HEK293 (cell line): ENCODE results near the gene RABEP1.

ENCODE experiments used
- CTCF ChIA-PET: fragments of 350-600 bp; formaldehyde crosslinking; extraction: SDS; loops from one replicate; lab custom pipeline; 2021; ENCODE audit warnings: antibody characterized with exemption; lab: Yijun Ruan, JAX
- POLR2A ChIA-PET: fragments of 300-600 bp; formaldehyde crosslinking; extraction: SDS; loops from one replicate; lab custom pipeline; 2020; ENCODE audit warnings: antibody characterized with exemption, inconsistent platforms; lab: Yijun Ruan, JAX
- H3K27ac ChIP-seq: fragments of 200-500 bp; sonication (Bioruptor generic); 2 replicates; pipeline ENCODE4 v1.5.1; 2014; ENCODE audit warnings: low read depth, low read length, control low read depth, inconsistent platforms; ENCODE audit errors: extremely low read depth
- H3K36me3 ChIP-seq, 2 experiments: fragments of 200-500 bp in 1 of 2; sonication (Bioruptor generic) in 1 of 2; 1 replicate in 1 of 2; 2 replicates in 1 of 2; pipeline ENCODE4 v1.5.1; 2014 to 2017; ENCODE audit warnings: inconsistent platforms in 2 of 2, low read length in 2 of 2; ENCODE audit not compliant: control insufficient read depth in 2 of 2, insufficient read depth in 1 of 2
- H3K4me1 ChIP-seq: fragments of 200-500 bp; sonication (Bioruptor generic); 2 replicates; pipeline ENCODE4 v1.5.1; 2014; ENCODE audit warnings: mild to moderate bottlenecking, low read length, inconsistent platforms; ENCODE audit not compliant: control insufficient read depth, insufficient read depth
- H3K4me3 ChIP-seq: 2 replicates; pipeline ENCODE4 v1.5.1; 2011; ENCODE audit warnings: low read depth, mild to moderate bottlenecking, control low read depth, low read length, moderate library complexity
- H3K9me3 ChIP-seq: fragments of 200-500 bp; sonication (Bioruptor generic); 2 replicates; pipeline ENCODE4 v1.5.1; 2014; ENCODE audit warnings: low read depth, low read length, inconsistent platforms; ENCODE audit not compliant: control insufficient read depth, insufficient read depth
- CTCF ChIP-seq: fragments of 450-650 bp; formaldehyde crosslinking; IDR thresholded peaks from 2 replicates; pipeline ENCODE4 v1.5.1; 2016; ENCODE audit warnings: missing biosample characterization, missing genetic modification characterization
- GLI4 ChIP-seq: fragments of 450-650 bp; formaldehyde crosslinking; IDR thresholded peaks from 2 replicates; pipeline ENCODE4 v1.5.1; 2016; ENCODE audit warnings: missing biosample characterization, missing genetic modification characterization
- PRDM10 ChIP-seq: fragments of 450-650 bp; formaldehyde crosslinking; IDR thresholded peaks from 2 replicates; pipeline ENCODE4 v1.5.1; 2016; ENCODE audit warnings: missing biosample characterization, missing genetic modification characterization
- PRDM6 ChIP-seq: fragments of 450-650 bp; formaldehyde crosslinking; IDR thresholded peaks from 2 replicates; pipeline ENCODE4 v1.5.1; 2017; ENCODE audit warnings: missing biosample characterization, missing genetic modification characterization
- ZBTB17 ChIP-seq: fragments of 450-650 bp; formaldehyde crosslinking; IDR thresholded peaks from 2 replicates; pipeline ENCODE4 v1.5.1; 2016; ENCODE audit warnings: missing biosample characterization, missing genetic modification characterization
- ZEB2 ChIP-seq: fragments of 450-650 bp; formaldehyde crosslinking; IDR thresholded peaks from 2 replicates; pipeline ENCODE4 v1.5.1; 2016; ENCODE audit warnings: missing biosample characterization, missing genetic modification characterization
- ZNF132 ChIP-seq: fragments of 450-650 bp; formaldehyde crosslinking; IDR thresholded peaks from 2 replicates; pipeline ENCODE4 v1.5.1; 2017; ENCODE audit warnings: missing biosample characterization, missing genetic modification characterization, borderline replicate concordance
- ZNF175 ChIP-seq: fragments of 450-650 bp; formaldehyde crosslinking; IDR thresholded peaks from 2 replicates; pipeline ENCODE4 v1.5.1; 2016; ENCODE audit warnings: missing biosample characterization, missing genetic modification characterization
- ZNF2 ChIP-seq: fragments of 450-650 bp; formaldehyde crosslinking; IDR thresholded peaks from 2 replicates; pipeline ENCODE4 v1.5.1; 2016; ENCODE audit warnings: missing biosample characterization, missing genetic modification characterization
- ZNF239 ChIP-seq: fragments of 450-650 bp; formaldehyde crosslinking; IDR thresholded peaks from 2 replicates; pipeline ENCODE4 v1.5.1; 2016; ENCODE audit warnings: missing biosample characterization, missing genetic modification characterization
- ZNF366 ChIP-seq: fragments of 450-650 bp; formaldehyde crosslinking; conservative IDR thresholded peaks from 2 replicates; pipeline ENCODE4 v1.5.1; 2016; ENCODE audit warnings: missing biosample characterization, missing genetic modification characterization
- ZNF398 ChIP-seq: fragments of 450-650 bp; formaldehyde crosslinking; IDR thresholded peaks from 2 replicates; pipeline ENCODE4 v1.5.1; 2017; ENCODE audit warnings: missing biosample characterization, missing genetic modification characterization
- ZNF596 ChIP-seq: fragments of 450-650 bp; IDR thresholded peaks from 2 replicates; pipeline ENCODE4 v1.5.0; 2018; ENCODE audit warnings: missing biosample characterization, mild to moderate bottlenecking, missing genetic modification characterization, moderate library complexity
- ZNF654 ChIP-seq: fragments of 450-650 bp; formaldehyde crosslinking; IDR thresholded peaks from 2 replicates; pipeline ENCODE4 v1.5.1; 2016; ENCODE audit warnings: low read depth, missing biosample characterization, missing genetic modification characterization
- ZSCAN4 ChIP-seq: fragments of 450-650 bp; formaldehyde crosslinking; IDR thresholded peaks from 2 replicates; pipeline ENCODE4 v1.5.1; 2017; ENCODE audit warnings: missing biosample characterization, missing genetic modification characterization

Gene RABEP1

GRCh38 chr17:5247621-5248020 lies 34.5 kb upstream of the RABEP1 start:
- Histone ChIP-seq H3K9me3 (no peaks in the 10 kb centered on the region), H3K27ac (no peak overlapping the region), H3K36me3 (no peaks in the 10 kb centered on the region), H3K4me3 (no peak overlapping the region), H3K4me1 (no peaks in the 10 kb centered on the region)
- CTCF ChIA-PET, result interaction anchor here (0.6 to 3.0 kb wide), 5 partner anchors 9 to 67 kb away, joined by 3 to 19 read pairs (median 3); no protein-coding TSS in a partner anchor
- POLR2A ChIA-PET, result interaction anchor here (0.6 to 0.9 kb wide), 3 partner anchors 100 to 239 kb away, joined by 3 to 5 read pairs (median 3); partner anchors contain the start of genes DERL2 and MIS12
- TF ChIP-seq ZNF239 (tag by site-specific recombination) (no peak), PRDM6 (no peak), ZNF175 (tag by site-specific recombination) (no peak)

GRCh38 chr17:5248821-5249479 lies 33.1 kb upstream of the RABEP1 start:
- ChIA-PET POLR2A (interaction anchor here (0.9 kb wide), 1 partner anchor 237 kb away, joined by 3 read pairs; the partner anchor contains the start of genes DERL2 and MIS12), CTCF (interaction anchor here (0.7 to 3.0 kb wide), 8 partner anchors 10 to 190 kb away, joined by 3 to 19 read pairs (median 4); partner anchors contain the start of gene C1QBP)
- Histone ChIP-seq H3K36me3 (no peaks in the 10 kb centered on the region), H3K27ac (no peak overlapping the region), H3K4me3 (no peak overlapping the region), H3K4me1 (no peaks in the 10 kb centered on the region), H3K9me3 (no peaks in the 10 kb centered on the region)
- TF ChIP-seq ZNF398 (tag by site-specific recombination), result no peak
- no peak for TF ChIP-seq ZEB2

- no peak overlapping the region for H3K27ac ChIP-seq
- 0 out of 2 replicates have a peak, but pooled peaks have one; percentile 20 for TF ChIP-seq ZBTB17 (tag by site-specific recombination)
- no peak for TF ChIP-seq ZNF132 (tag by site-specific recombination)
- peak; percentile 47; the same call in 1 of the 2 replicates for TF ChIP-seq ZSCAN4 (tag by site-specific recombination)
- TF ChIP-seq GLI4 (tag by site-specific recombination), result no peak
- peak; percentile 64; the same call in 1 of the 2 replicates for TF ChIP-seq PRDM10 (tag by site-specific recombination)
- peak; percentile 53; the same call in 1 of the 2 replicates for TF ChIP-seq CTCF (tag by site-specific recombination)
- TF ChIP-seq ZNF596 (tag by site-specific recombination), result peak; percentile 94
- TF ChIP-seq ZNF366 (tag by site-specific recombination), result peak; percentile 49; the same call in 1 of the 2 replicates
- peak; percentile 94 for TF ChIP-seq ZNF654 (tag by site-specific recombination)
- peak; percentile 60; the same call in 1 of the 2 replicates for TF ChIP-seq ZNF2 (tag by site-specific recombination)
- TF ChIP-seq, all 188 proteins: peak for 8
- Histone ChIP-seq H3K4me1 (no peaks in the 10 kb centered on the region), H3K4me3 (no peak overlapping the region), H3K36me3 (no peaks in the 10 kb centered on the region), H3K9me3 (no peaks in the 10 kb centered on the region)
- POLR2A ChIA-PET, result no interaction called here
- CTCF ChIA-PET, result interaction anchor here (0.6 to 1.9 kb wide), 28 partner anchors 11 to 1942 kb away, joined by 3 to 11 read pairs (median 4); partner anchors contain the start of gene RABEP1
Observed at GRCh38 chr17:5249615-5250014, 32.5 kb upstream of the RABEP1 start.
